ENCODE results near the gene EYS.

EYS gene

DNA sequence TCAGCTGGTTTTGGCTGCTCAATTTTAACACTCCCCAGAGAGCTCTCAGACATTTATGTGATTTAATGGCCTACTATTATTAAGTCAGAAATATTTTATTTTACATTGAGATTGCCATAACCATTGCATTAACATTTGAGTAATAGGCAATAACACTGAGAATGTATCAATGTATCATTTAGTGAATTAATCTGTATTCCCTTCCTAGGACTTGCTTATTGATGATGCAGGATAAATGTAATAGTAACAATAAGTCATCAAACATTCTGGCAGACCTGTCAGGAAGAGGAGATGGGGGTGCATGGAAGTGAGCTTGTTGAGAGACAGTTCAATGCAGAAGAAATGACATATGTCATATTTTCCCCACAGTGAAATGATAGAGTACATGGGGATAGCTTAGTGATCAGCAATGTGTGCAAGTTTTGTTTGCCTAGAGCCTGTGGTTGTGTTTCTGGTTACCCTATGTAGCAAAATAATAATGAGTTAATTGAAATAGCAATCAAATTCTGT lies 458.9 kb downstream of the EYS start:
- no peak for DNase-seq (ENCODE audit: low read depth in 2 of 3, low spot score in 2 of 3)

DNA sequence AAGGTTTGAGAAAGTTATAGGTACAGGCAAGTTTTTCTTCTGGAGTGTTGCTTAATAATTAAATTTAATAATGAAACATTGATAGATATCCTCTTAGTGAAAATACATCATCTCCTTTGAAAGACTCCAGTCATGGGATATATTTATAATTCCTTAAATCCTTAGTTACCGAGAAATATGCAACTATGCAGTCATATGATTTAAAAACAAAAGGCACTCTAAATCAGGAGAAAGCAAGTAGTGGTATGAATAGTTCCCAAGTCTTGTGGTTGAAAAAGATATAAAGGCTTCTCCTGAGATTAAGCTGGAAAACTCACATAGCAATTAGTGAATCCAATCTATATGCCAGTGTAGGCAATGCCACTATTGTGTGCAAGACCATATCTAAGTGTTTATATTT lies 475.4 kb downstream of the EYS start:
- no peak for DNase-seq (ENCODE audit: low read depth in 2 of 3, low spot score in 2 of 3)

DNA sequence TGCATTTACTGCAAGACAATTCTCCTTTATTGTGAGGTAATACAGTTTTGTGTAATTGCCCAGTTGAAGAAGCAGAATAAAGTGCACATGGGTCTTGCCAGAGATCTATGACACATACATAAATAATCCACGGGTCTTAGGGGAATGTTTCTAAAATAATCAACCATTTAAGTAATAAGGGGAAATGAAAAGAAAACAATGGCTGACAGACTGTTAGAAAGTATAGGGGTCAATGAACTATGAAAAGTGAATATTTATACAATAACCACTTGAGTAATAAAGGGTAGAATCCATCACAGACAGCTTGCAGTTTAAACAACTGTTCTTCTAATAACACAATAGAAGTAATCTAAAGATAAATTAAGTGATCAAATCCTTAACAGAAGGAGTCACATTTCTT lies 477.2 kb downstream of the EYS start:
- no peak for DNase-seq (ENCODE audit: low read depth in 2 of 3, low spot score in 2 of 3)

DNA sequence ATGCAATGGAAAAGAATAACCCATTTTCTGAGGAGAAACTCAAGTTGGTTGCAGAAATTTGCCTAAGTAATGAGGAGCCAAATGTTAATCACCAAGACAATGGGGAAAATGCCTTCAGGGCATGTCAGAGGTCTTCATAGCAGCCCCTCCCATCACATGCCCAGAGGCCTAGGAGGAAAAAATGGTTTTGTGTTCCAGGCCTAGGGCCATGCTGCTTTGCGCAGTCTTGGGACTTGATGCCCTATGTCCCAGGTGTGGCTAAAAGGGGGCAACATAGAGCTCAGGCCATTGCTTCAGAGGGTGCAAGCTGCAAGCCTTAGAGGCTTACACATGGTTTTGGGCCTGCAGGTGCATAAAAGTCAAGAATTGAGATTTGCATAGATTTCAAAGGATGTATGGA lies 485.9 kb downstream of the EYS start:
- no peak for DNase-seq (ENCODE audit: low read depth in 2 of 3, low spot score in 2 of 3)

DNA sequence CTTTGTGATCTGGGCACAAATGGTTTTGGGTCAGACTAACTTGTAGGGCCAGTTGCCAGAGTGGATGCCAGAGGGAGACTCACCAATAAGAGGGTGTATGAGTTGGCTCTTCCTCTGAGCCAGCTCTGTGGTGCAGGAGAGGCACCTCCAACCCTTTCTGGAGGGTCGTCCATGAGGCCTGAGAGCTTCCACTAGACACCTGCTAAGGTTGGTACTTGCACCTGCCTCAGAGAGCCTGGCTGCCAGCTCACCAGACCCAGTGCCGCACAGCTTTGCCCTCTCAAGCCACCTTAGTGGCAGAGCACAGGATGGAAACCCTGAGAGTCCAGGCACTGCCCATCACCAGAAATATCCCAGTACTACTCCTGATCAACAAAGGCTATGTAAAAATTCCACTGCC lies 504.3 kb downstream of the EYS start:
- DNase-seq (ENCODE audit: low read depth in 2 of 3, low spot score in 2 of 3), result no peak

DNA sequence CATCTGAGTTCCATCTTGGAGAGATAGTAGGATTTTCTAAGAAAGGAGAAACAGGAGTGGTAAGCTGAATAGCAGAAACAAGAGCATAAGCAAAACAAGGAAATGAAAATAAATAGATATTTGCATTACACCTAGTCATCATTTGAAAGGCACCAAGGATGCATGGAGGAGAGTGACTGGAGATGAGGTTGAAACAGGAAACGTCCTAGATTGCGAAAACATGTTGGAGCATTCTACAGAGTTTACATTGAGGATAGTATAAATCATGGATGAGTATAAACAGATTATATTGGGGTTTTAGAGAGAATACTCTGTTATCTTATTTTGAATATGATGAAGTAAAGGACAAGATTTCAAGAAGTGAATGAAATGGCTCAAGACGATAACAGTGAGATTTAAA lies 507.3 kb downstream of the EYS start:
- no peak for DNase-seq (ENCODE audit: low read depth in 2 of 3, low spot score in 2 of 3)

DNA sequence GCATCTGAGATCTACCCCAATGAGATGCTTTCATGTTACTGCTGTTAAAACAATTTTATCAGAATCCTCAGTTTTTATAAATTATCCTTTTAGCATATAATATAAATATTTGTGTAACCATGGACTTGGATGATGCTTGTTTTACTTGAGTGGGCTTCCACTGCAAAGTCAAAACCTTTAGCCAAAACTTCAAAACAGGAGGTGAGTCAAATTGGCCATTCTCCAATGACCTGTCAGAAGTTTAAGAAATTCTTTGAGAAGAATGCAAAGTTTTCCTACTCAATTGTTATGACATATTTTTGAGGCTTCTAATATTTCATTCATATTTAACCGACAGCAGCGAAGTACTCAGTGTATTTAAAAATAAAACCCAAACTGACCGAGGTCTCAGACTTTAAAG lies 507.9 kb downstream of the EYS start:
- DNase-seq (ENCODE audit: low read depth in 2 of 3, low spot score in 2 of 3), result no peak

DNA sequence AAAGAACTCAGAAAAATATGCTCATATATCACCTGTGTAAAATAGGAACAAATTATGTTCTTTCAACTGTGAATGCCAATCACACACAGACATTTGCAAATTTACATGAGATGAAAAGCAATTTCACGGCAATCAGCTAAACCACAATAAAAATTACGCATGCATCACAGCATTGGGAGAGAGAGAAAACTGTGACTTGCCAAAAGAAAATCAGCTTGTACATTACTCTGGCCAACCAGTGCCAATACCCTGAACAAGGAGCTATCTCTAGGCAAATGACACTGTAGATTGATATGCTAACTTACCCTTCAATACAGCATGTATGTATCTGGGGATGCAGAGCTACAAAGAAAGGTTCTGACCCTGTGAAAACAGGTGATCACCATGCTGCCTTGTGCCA lies 515.6 kb downstream of the EYS start:
- no peak for DNase-seq (ENCODE audit: low read depth in 2 of 3, low spot score in 2 of 3)

DNA sequence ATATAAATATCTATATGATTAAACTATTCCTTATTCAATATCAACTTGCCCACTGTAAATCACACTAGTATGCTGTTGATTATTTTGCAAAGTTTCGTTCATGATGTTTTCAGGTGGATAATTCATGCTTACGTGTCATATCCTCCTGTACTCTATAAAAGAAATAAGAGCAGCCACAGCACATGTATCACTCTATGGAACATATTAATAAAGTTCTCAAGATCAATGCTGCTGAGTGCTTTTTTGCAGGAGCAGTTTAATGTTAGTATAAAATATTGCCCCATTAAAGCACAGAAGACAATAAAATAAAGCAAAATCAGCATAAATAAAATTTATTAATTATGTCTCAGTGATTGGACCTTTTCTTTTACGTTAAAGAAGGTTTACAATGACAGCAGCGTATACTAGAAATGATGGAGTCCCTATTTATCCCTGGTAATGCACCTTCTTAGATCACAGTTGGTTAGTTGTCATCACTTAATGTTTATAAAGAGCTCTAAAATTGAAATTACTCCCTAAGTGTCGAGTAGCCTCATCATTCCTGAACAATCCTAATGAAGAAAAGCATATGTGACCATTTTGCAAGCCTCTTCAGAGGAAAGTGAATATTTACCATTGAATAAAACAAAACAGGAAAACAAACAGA lies 517.7 kb downstream of the EYS start:
- DNase-seq (ENCODE audit: low read depth in 2 of 3, low spot score in 2 of 3), result no peak

DNA sequence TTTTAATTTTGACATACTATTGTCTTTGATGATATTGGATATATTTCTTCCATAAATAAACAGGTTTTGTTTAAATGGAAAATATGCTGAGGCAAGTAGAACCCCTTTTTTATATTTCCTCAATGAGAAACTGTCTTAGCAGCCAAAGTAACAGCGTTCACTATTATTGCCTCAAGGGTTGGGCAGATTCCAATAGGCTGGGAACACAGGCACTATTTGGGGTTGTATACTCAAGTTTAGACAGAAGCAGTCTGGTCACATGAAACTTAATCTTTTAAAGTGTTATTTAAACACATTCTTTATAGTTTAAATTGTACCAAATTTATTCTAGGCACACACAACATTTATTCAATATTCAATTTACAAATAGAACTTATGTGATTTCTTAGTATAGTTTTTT lies 520.2 kb downstream of the EYS start:
- no peak for DNase-seq (ENCODE audit: low read depth in 2 of 3, low spot score in 2 of 3)

DNA sequence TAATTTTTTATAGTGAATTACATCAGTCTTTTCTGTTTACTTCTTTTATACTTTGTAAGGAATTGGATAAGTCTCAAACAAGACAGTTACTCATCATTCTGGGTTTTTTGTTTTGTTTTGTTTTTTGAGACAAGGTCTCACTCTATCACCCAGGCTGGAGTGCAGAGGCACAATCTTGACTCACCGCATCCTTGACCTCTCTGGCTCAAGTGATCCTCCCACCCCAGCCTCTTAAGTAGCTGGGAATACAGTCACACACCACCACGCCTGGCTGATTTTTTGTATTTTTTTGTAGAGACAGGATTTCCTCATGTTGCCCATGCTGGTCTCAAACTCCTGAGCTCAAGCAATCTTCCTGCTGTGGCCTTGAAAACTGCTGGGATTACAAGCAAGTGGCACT lies 524.3 kb downstream of the EYS start:
- no peak for DNase-seq (ENCODE audit: low read depth in 2 of 3, low spot score in 2 of 3)

DNA sequence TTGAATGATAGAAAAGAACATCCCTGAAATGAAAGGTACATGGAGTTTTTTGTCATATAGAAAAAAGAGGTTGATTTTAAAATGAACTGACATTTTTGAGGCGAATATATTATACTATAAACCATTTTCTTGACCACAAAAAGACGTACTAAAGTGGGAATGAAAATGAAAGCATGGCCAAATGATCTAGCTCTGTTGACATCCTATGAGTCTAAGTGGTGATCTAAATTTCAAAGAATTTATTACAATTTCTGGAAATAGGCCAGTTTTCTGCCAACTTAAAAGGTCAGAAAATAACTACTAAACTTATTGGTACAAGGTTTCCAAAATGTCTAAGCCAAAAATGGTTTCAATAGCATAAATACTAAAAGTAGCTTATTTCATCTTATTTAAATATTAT lies 536.8 kb downstream of the EYS start:
- no peak for DNase-seq (ENCODE audit: low read depth in 2 of 3, low spot score in 2 of 3)

DNA sequence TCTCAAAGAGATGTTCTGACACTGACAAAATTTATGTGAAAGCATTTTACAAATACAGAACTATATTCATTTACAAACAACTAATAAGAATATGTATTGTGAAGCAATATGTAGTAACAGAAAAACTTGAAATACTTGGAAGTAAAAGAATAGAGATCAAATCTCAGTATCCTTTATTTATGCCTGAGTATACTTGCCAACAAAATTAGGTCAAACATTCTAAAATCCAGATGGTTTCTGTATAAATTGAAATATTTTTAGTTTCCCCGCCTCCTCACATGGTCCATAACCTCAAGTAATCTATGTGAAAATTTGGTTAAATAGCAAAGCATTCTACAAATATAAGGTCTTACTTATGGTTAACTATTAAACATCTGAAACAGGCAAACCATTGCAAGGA lies 545.4 kb downstream of the EYS start:
- DNase-seq (ENCODE audit: low read depth in 2 of 3, low spot score in 2 of 3), result no peak

DNA sequence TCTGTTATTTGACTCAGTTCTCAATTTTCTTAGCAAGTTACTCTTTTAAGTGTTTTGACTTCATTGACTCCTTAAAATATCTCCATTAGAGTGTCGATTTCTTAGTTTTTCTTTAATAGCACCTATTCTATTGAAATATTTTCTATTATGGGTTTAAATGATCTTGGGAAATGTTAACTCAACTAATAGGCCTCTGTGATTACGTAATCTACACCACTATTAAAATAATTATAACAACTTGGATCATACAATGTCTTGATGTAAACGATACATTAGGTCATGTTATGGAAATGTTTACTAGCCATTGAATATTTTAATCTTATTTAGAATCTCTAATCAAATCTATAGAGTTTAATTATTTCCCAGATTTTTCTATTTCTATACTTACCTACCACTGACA lies 550.0 kb downstream of the EYS start:
- DNase-seq (ENCODE audit: low read depth in 2 of 3, low spot score in 2 of 3), result no peak

DNA sequence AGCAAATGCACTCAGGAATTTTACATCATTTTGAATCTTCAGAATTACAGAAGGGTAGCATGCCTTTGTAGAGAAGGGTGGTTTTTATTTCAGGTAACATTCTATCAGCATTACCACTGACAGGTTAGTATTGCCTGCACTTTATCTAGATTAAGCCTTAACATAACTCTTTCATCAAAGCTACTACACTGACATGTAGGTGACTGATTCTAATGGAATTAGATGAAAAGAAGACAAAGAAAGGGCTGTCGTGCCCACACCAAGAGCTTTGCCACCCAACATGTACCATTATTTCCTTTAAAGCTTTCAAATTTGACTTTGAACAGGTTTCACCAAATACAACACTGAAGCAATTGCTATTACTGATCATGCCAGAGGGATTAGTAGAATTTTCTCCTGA lies 551.9 kb downstream of the EYS start:
- DNase-seq (ENCODE audit: low read depth in 2 of 3, low spot score in 2 of 3), result no peak

DNA sequence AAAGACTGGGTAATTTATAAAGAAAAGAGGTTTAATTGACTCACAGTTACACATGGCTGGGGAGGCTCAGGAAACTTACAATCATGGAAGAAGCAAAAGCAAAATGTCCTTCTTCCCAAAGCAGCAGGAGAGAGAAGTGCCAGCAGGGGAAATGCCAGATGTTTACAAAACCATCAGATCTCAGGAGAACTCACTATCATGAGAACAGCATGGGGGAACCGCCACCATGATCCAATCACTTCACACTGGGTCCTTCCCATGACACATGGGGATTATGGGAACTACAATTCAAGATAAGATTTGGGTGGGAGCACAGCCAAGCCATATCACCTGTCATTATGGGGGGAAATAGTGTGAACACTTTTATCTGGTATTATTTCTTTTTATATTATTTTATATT lies 557.2 kb downstream of the EYS start:
- DNase-seq (ENCODE audit: low read depth in 2 of 3, low spot score in 2 of 3), result no peak

DNA sequence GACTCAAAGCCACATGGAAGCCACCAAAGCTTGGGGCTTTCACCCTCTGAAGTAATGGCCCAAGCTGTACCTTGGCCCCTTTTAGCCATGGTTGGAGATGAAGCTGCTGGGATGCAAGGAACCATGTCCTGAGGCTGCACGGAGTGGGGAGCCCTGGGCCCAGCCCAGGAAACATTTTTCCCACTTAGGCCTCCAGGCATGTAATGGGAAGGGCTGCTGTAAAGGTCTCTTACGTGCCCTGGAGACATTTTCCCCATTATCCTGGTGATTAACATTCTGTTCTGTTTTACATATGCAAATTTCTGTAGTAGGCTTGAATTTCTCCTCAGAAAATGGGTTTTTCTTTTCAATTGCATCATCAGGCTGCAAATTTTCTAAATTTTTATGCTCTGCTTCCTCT lies 558.2 kb downstream of the EYS start:
- DNase-seq (ENCODE audit: low read depth in 2 of 3, low spot score in 2 of 3), result no peak

DNA sequence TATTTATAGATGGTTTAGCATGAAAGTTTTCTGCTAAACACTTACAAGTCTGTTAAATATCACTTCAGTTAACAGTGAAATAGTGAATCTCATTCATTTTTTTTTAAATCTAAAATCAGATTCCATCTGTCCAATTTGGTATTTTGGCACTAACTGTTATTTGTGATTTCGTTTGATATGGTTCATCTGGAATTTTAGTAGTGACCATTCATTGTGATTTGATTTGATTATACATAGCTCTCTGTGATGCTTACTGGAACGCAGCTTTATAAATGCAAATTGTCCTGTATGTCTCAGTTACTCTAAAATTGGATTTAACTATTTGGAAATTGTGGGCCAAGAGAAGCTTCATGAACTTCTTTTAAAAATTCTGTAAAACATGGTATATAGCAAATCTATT lies 571.5 kb downstream of the EYS start:
- no peak for DNase-seq (ENCODE audit: low read depth in 2 of 3, low spot score in 2 of 3)

DNA sequence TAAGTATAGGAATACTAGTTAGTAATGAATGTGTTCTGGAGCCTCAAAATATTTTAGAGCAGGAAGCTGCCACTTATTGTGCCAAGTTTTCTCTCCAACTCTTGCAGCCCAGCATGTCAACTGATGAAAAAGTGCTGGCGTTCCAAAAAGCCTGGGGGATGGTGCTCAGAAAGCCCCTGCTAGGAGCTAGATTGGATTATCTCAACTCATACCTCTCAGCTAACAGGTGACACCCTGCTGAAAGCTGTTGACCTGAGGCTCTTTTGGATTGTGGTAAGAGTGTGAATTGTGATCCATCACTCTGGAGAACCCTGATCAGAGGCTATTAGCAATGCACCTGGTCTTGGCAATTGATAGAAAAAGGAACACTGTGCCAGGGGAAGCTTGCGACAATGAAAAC lies 580.4 kb downstream of the EYS start:
- no peak for DNase-seq (ENCODE audit: low read depth in 2 of 3, low spot score in 2 of 3)

DNA sequence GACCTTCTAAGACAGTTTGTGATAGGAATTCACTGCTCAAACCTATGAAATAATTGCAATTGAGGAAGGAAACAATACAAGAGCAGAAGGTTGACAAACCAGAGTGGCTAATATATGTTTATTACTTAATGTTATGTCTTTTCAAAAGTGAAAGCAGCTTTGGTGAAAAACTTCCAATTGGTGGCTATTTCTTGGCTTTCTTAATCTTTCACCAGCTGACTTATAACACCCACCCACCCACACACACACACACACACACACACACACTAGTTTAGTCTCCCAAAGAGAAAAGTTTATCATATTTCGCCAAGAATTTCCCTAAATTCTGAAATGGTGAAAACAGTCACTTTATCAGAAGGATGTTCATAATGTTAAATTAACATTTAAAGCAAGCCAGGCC lies 583.5 kb downstream of the EYS start:
- DNase-seq (ENCODE audit: low read depth in 2 of 3, low spot score in 2 of 3), result no peak

DNA sequence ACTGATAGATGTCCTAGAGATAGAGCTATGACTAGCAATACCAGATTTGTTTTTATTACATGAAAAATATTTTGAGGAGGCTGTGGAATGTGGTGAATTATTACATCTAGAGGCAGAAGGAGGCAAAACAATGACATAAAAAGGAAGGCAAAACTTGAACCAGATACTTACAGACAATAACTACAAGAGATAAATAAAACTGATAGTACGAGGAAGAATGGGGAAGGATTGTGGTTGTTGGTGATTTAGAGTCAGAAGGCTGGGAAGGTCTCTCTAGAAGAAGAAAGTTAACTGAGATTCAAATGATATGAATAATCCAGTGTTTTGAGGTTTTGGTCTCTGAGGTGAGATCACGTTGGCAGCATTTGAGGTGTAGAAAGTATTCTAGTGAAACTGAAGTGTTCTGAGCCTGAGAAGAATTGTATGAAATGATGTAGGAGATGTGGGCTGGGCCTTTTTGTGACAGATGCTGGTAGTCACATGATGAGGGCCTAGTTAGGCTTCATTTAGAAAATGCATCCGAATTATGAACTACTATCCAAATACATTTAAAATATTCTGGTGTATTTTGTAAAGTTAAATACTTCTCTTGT lies 589.1 kb downstream of the EYS start:
- no peak for DNase-seq (ENCODE audit: low read depth in 2 of 3, low spot score in 2 of 3)

DNA sequence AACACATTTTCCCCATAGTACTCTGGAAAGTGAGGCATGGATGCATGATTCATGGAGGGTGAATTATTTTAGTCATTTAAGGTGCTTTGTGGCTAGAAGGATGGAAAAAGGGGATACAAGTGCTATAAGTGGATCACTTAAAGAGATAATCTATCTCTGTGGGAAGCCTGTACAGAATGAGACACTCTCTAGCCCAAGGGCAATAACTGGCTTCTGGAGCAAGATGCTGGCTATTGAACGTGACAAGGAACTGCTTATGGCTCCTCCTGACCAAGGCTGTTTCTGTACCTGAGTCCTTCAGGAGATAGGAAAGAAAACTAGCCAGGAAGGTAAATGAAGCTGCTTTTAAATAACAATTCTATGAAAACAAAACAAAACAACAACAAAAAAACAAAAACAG lies 590.7 kb downstream of the EYS start:
- DNase-seq (ENCODE audit: low read depth in 2 of 3, low spot score in 2 of 3), result no peak

DNA sequence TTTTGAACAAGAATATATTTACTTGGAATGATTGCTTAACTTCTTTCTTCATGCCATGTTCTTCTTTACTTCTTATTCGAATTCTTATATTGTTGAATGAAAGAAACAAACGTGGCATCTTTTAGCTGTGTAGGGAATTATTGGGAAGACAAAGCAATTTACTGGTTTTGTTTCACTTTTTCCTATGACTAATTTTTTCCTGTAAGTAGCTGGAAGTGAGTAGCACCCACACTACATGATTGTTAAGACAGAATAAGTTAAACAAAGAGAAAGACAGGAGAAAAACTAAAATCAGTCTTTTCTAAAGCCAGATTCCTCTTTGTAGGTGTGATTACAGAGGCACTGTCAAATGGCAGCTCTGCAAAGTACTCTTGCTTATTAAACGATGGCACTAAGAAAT lies 593.4 kb downstream of the EYS start:
- no peak for DNase-seq (ENCODE audit: low read depth in 2 of 3, low spot score in 2 of 3)

Measured in activated CD8-positive, alpha-beta memory T cell treated with anti-CD3 and anti-CD28 coated beads for 48 hours (primary cell).